Stimulated activated CD4-positive, alpha-beta T cell treated with anti-CD3 and anti-CD28 coated beads, Interleukin-1b, Interleukin-23, amount 100 ng/mL, for 4 hours (primary cell): ENCODE measurements around the gene CD300A.
A peak's percentile ranks its signal among the peaks of the same experiment; 100 is the strongest.
"Not testable (repeated sequence)": the region's sequence is repeated elsewhere in the genome, so short reads cannot be mapped to it uniquely, and the experiment has no call there.

Source experiments
- DNase-seq, 2 donors: peaks; one replicate each; pipeline ENCODE4 v3.0.0-alpha.2; 2020; ENCODE audit warnings: low read depth in 2 of 2

The CD300A gene

DNA sequence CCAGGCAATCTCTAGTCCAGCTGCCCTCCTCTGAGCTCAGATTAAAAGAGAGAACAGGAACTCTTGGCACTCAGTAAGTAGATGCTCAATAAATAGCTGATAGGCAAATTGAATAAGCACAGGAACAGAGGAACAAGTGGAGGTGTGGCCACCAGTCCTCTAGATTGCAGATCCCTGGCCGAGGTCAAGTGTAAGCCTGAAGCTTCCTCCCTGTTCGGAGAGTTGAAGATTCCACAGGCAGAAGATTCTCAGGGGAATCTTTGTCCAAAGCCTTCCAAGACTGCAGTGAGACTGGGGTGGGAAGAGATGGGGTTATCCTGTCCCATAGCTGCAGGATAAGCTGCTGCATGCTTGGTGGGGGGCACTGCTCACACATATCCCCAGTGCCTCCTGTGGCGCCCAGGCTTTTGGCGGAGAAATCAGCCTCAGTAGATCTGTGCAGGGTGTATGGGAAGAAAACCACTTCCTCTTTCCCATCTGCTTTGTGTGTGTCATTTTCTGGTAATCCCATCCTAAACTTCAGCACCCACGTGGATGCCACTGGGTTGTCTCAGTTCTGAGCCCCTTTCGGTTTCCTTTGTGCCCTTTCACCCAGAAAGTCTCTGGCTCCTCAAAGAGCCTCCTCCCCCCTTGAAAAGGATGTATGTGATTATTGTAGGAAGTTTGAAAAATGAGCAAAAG lies 12.1 kb downstream of the CD300A start:
- no peak for DNase-seq

DNA sequence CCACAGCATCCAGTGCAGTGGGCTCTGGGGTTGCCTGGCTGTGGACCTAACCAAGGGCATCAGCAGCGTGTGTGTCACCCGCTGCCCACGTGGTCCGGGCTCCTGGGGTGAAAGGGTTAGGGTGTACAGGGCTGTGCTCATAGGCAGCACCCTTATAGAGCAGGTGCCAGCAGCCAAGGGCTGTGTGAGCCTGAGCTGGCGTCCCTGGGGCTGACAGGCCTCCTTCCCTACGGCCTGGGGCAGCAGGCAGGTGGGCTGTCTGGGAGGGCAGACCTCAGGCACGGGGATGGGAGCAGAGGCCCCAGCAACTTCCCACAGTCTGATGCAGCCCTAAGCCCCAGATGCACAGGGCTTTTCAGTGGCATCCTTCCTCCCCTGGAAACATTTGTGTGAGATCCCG lies 13.9 kb downstream of the CD300A start:
- no peak for DNase-seq

DNA sequence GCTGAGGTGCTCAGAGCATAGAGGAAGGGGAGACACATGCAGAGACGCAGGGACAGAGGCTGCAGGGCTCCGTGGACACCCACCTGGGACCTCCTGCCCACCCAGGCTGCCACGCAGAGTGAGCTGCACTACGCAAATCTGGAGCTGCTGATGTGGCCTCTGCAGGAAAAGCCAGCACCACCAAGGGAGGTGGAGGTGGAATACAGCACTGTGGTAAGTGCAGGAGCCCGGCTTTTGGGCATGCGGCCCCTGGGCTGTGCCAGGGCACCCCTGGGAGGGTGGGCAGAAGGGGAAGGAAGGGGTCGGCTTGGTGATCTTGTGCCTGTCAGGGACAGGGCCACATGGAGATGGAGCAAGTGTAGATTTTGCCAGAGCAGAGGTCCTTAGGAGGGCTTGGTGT lies 15.2 kb downstream of the CD300A start:
- no peak for DNase-seq

GRCh38 chr17:74484066-74484465 lies 17.6 kb downstream of the CD300A start:
- no peak for DNase-seq

DNA sequence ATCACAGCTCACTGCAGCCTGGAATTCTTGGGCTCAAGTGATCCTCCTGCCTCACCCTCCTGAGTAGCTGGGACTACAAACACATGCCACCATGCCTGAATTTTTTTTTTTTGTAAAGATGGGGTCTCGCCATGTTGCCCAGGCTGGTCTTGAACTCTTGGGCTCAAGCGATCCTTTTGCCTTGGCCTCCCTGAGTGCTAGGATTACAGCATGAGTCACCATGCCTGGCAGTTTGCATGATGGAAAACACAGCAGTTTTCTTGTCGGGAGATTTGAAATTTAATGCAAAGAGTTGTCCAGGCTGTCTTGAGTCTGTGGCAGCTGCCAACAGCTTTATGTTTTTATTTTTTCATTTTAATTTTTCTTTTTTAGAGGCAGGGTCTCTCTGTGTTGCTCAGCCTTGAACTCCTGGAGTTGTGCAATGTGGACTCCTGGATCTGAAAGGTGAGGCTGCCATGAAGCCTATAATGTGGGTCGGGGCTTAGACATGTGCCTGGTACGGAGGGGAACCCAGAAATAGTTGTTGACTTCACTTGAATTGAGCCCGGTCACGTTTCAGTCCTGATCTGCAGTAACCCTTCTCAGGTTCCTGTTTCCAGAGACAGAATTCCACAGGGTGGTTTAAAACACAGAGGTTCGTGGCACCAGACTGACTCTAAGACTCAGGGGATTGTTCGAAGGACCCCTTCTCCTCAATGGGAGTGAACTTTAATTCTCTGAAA lies 18.7 kb downstream of the CD300A start:
- no peak for DNase-seq

DNA sequence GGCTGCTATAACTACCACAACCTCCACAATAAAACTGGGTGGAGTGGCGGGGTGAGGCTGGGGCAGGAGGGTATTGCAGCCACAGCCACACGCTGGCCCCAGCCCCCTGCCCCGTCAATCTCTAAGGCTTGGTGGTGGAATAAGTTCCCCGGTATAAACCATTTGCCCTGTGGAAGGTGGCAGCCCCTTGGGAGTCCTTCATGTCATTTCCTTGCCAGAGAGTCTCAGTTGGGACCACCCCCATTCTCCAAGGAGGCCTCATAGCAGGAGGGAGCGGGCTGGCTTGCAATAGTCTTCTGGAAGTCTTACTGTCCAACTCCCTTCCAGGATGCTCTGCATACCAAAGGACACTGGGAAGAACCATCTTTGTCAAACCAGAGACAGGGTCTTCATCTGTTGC lies 19.4 kb downstream of the CD300A start:
- DNase-seq, result no peak

- not testable (repeated sequence) for DNase-seq
Measured at GRCh38 chr17:74488276-74488675, 21.8 kb downstream of the CD300A start.

DNA sequence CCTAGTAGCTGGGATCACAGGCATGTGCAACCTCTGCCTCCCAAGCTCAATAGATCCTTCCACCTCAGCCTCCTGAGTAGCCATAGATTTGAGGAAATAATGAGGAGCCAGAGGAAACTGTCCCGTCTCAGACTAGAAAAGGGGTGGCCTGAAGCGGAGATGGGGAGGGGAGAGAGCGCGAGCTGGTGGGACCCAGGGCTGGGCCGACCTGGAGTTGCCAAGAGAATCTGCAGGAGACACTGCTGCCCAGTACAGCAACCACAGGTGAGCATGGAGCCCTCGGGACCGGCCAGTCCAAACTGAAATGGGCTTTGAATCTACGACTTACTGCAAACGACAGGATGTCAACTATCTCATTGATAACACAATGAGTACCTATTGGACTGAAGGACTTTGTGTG lies 24.3 kb downstream of the CD300A start:
- DNase-seq, result no peak

DNA sequence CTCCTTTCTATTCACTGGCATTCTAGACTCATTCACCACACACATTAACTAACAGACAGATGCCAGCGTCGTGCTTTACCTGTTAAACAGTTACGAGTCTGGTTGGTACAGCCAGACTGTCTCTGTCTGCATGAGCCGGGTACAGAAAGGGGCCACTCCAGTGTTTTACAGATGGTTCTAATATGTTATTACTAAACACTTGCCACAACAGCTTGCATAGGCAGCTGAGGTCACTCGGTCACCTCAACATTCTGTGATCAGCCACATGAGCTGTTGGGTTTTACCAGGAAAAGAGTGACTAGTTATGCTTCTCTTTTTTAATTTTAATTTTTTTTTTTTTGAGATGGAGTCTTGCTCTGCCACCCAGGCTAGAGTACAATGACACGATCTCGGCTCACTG lies 25.2 kb downstream of the CD300A start:
- DNase-seq, result no peak

DNA sequence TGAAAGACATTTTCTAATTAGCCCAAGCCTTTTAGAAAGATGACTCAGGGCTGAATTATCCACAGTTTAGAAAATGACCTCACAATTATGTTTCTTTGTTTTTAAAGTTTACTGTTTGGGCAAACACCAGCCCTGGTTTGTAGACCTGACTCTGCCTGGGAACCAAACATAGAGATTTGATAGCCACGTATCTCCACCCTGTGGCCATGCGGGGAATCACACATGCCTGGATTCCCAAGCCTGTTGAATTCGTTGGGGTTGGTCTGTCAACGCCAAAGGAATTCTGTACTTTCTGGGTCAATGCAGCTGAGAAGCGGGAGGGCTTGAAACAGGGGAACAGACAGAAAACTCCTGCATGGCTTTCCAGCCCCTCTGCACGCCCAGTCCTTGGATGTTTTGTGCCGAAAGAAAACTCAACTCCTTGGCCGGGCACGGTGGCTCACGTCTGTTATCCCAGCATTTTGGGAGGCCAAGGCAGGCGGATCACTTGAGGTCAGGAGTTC lies 26.9 kb downstream of the CD300A start:
- DNase-seq, result peak; percentile 55 to 57

- DNase-seq, result no peak
Measured at GRCh38 chr17:74497471-74497870, 31.0 kb downstream of the CD300A start.

DNA sequence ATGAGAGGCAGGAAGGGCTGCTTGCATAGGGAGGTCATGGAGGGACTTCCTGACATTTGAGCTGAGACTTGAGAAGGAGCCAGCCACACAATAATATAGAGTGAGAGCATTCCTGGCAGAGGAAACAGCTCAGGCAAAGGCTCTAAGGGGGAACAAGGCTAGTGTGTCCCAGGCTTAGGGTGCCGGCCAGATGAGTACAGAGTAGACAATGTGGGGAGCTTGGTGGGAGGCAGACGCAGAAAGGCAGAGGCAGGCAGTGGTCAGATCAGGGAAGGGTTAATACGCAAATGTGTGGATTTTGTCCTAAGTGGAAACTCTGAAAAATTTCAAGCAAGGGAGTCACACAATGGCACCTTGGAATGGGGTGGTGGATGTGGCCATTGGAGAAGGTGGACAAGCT lies 33.6 kb downstream of the CD300A start:
- no peak for DNase-seq

DNA sequence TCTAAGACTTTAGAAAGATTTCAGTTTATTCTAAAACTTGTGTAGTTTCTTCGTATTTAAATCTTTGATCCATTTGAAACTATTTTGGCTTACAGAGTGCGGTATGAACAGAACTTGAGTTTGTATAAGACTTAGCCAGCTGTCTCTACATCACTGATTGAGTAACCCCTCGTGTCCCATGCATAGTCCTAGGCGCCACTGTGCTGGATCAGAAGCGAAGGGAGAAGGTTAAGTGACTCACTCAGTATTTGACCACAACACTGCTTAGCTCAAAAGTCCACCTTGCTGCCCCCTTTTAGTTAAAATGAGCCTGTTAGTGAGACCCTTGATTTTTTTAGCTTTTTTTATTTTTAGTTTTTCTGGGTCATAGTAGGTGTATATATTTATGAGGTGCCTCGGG lies 36.4 kb downstream of the CD300A start:
- DNase-seq, result no peak

DNA sequence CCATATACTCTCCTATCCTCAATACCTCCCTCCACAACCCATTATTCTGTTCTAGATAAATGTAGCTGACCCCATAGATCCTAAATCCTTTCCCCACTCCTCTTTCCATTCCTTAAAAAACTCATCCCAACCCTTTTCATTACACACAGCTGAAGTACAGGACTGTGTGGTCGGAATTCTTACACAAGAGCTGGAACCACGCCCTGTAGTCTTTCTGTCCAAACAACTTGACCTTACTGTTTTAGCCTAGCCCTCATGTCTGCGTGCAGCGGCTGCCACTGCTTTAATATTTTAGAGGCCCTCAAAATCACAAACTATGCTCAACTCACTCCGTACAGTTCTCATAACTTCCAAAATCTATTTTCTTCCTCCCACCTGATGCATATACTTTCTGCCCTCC lies 37.5 kb downstream of the CD300A start:
- not testable (repeated sequence) for DNase-seq

- no peak for DNase-seq
Measured at GRCh38 chr17:74508156-74508555, 41.7 kb downstream of the CD300A start.

DNA sequence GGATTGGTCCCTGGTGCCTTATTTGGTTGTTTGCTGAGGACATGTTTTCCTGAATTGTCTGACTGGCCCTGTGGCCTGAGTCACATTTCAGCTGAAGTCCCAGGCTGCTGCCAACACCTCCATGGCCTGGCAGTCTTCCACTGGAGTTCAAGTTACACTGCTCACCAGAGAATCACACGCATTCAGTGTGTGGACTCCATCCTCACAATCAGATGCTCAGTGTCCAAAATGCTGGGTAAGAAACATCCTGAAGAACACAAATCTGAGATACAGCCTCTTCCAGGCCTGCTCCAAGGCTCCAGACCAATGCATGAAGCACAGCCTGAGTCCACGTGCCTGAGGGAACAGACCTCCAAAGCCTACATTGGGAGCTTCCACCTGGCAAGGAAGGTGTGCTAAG lies 45.6 kb downstream of the CD300A start:
- no peak for DNase-seq

- no peak for DNase-seq
Measured at GRCh38 chr17:74512624-74513091, 46.2 kb downstream of the CD300A start.

DNA sequence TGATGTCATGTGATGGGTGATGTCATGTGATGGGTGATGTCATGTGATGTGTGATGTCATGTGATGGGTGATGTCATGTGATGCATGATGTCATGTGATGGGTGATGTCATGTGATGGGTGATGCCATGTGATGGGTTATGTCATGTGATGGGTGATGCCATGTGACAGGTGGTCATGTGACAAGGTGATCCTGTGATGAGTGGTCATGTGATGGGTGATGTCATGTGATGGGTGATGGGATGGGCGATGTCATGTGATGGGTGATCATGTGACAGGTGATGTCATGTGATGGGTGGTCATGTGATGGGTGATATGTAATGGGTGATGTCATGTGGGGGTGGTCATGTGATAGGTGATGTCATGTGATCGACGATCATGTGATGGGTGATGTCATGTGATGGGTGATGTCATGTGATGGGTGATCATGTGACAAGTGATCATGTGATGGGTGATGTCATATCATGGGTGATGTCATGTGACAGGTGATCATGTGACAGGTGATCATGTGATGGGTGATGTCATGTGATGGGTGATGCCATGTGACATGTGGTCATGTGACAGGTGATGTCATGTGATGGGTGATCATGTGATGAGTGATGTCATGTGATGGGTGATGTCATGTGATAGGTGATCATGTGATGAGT lies 47.7 kb downstream of the CD300A start:
- no peak for DNase-seq

DNA sequence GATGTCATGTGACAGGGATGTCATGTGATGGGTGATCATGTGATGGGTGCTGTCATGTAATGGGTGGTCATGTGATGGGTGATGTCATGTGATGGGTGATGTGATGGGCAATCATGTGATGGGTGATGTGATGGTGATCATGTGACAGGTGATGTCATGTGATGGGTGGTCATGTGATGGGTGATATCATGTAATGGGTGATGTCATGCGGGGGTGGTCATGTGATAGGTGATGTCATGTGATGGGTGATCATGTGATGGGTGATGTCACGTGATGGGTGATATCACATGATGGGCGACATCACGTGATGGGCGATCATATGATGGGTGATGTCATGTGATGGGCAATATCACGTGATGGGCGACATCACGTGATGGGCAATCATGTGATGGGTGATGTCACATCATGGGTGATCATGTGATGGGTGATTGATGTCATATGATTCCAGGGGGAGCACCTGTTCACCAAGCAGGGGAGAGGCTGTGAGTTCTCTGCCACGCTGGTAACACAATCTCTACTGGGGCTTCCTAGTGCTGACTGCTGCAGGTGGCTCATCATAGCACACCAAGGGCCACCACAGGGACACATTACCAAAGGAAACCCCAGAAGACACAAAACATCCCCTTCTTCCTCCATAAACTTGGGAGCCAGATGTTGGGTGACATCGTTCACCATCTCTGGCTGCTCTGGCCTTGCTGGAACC lies 48.3 kb downstream of the CD300A start:
- no peak for DNase-seq

GRCh38 chr17:74515941-74516340 lies 49.5 kb downstream of the CD300A start:
- no peak for DNase-seq

DNA sequence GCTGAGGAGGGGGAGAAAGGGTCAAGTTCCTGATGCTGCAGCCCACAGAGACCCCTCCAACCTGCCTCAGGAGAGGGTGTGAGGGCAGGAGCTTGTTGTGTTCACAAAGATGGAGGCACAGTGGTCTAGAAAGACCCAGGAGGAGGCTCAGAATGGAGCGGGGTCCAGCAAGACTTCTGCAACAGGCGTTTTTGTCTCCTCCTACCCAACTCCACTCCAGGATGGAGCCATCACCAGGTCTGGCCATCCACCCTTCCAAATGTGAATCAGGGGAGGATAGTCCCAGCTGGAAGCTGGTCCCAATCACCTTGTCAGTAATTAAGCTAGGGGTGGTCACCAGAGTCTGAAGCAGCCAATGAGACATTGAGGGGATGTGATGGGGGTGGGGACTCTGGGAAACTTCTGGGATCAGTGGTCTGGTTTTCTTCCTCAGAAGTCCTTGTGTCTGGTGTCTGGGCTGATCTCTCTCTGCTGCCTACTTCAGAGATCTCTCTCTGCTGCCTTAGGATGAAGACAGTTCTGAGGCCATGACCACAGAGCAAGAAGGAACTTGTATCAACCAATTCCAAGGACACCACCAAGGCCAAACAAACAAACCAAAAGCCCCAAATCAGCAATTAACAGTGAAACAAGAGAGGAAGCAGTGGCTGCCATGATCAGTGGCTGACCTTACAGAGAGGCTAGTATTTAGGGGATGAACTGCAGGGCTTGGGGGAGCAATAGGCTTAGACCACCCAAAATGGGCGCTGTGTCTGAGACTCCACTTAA lies 50.3 kb downstream of the CD300A start:
- no peak for DNase-seq
